MG63 (cell line): Measurements from ENCODE around the gene MAGIX. TPM values are rescaled to one million over a fixed set of nuclear protein-coding genes. Genes with fewer than 3 reads are reported as not detected.
"Not testable (repeated sequence)": the region's sequence is repeated elsewhere in the genome, so short reads cannot be mapped to it uniquely, and the experiment has no call there.

Source experiments
- DNase-seq: peaks from one replicate; pipeline ENCODE4 v3.0.0-alpha.2; 2020
- H3K27me3 ChIP-seq: fragments of 250-450 bp; sonication (Bioruptor Pico); 2 replicates; pipeline ENCODE4 v1.5.1; 2020; ENCODE audit warnings: mild to moderate bottlenecking, moderate library complexity
- H3K36me3 ChIP-seq: fragments of 250-450 bp; sonication (Bioruptor Pico); 2 replicates; pipeline ENCODE4 v1.5.1; 2020; ENCODE audit warnings: mild to moderate bottlenecking, moderate library complexity
- H3K4me3 ChIP-seq: fragments of 250-450 bp; sonication (Bioruptor Pico); 2 replicates; pipeline ENCODE4 v1.5.1; 2020; ENCODE audit warnings: mild to moderate bottlenecking, moderate library complexity
- H3K9me3 ChIP-seq: fragments of 250-450 bp; sonication (Bioruptor Pico); 2 replicates; pipeline ENCODE4 v1.5.1; 2020; ENCODE audit warnings: mild to moderate bottlenecking, moderate library complexity
- total RNA-seq: library from RNA; depleted of rRNA; stranded (reverse); fragments of >200 nt; shearing (Covaris generic); gene quantifications from 2 replicates; pipeline ENCODE4 v1.2.3, GENCODE V29; 2014; ENCODE audit warnings: low replicate concordance; rRNA removed

Gene MAGIX
- total RNA-seq: 1.1 and 3.2 TPM in 2 replicates

DNA sequence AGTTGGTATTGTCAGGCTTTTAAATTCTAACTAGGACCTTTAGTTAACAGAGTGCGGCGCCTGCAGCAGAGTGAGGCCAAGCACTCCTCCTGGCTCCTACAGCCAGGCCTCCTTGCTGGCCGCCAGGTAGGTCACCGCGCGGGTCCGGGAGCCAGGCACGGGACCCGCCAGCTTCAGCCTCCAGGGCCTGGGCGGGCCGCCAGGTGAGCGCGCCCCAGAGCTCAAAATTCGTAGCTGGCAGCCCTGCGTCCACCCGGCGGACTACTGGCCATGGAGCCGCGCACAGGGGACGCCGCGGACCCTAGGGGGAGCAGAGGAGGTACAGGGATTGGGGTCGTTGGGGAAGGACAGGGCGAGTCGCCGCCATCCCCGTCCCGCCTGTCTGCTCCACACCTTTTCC, at the start of gene MAGIX:
Gene MAGIX (plus strand): TSS at position 139 of the 400 bp plus-strand sequence. CDS start 132 bp downstream, at position 271.
- Histone ChIP-seq H3K9me3 (no peaks in the 10 kb centered on the region), H3K4me3 (peak within 1 kb of the TSS; percentile 30), H3K36me3 (no peaks in the 10 kb centered on the region), H3K27me3 (no peaks in the 10 kb centered on the region)
- no peak for DNase-seq

- no peak for DNase-seq
- H3K4me3 ChIP-seq: no peak overlapping the region
- no peaks in the 10 kb centered on the region for H3K27me3 ChIP-seq
- H3K36me3 ChIP-seq: no peaks in the 10 kb centered on the region; the same call in 1 of the 2 replicates
- no peaks in the 10 kb centered on the region for H3K9me3 ChIP-seq
Observed at GRCh38 chrX:49116076-49116475, 46.5 kb upstream of the MAGIX start.

DNA sequence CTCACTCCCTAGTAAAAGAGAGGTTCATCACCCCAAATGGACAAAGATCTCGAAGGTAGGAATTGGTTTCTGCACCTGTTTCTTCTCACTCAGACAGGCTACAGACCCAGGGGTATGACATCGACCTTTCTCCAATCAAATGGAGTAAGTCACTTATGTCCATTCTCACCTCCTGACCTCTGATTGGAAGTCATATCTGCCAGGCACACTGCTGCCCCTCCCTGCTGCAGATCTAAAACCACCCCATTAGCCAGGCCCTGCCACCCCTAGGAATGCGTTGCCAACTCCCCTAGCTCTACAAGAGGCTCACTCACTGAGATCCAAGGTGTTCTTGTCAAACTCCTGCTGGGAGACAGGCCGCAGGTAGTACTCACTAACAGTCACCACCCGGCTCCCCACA, 45.8 kb upstream of the MAGIX start:
- Histone ChIP-seq H3K4me3 (no peak overlapping the region), H3K9me3 (no peaks in the 10 kb centered on the region), H3K27me3 (no peaks in the 10 kb centered on the region), H3K36me3 (no peaks in the 10 kb centered on the region; the same call in 1 of the 2 replicates)
- DNase-seq: no peak

DNA sequence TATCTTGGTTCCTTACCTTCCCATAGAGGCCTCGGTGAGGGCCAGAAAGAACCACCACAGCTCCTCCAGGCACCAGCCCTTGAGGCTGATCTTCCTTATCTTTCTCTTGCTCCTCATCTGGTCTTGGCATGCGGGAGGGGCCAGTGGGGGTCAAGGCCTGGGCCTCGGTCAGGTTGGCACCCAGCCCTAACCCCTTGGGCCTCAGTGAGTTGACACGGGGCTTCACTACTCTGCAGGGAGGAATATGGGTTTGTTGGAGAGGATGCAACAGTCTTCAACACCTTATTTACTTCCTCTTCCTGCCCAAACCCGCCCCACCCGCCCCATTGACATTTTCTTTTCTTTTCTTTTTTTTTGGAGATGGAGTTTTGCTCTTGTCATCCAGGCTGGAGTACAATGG, 45.0 kb upstream of the MAGIX start:
- H3K4me3 ChIP-seq: no peak overlapping the region
- H3K9me3 ChIP-seq: no peaks in the 10 kb centered on the region
- H3K27me3 ChIP-seq: no peaks in the 10 kb centered on the region
- no peaks in the 10 kb centered on the region; the same call in 1 of the 2 replicates for H3K36me3 ChIP-seq
- no peak for DNase-seq

GRCh38 chrX:49120091-49120490, 42.5 kb upstream of the MAGIX start:
- H3K36me3 ChIP-seq: no peaks in the 10 kb centered on the region
- H3K4me3 ChIP-seq: no peak overlapping the region
- DNase-seq: no peak
- H3K9me3 ChIP-seq: no peaks in the 10 kb centered on the region
- H3K27me3 ChIP-seq: no peaks in the 10 kb centered on the region

DNA sequence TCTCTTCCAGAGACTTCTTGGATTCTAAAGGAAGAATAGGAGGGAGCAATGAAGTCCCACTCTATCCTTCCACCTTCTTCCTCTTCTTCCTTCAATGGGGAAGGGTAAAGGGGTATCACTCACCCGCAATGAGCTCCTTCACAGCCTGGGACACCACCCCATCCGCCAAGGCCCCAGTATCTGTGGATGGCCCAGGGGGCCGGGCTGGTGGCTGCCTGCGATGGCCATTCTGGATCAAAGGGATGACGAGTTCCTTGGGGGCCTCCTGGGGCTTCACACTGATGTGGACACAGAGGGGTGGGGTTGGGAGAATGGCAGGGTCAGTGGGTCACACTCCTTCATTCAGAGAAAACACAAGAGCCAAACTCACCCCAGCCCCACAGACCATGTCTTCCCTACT, 40.1 kb upstream of the MAGIX start:
- no peak for DNase-seq
- Histone ChIP-seq H3K4me3 (peak overlapping the region; percentile 89), H3K9me3 (no peaks in the 10 kb centered on the region), H3K36me3 (no peaks in the 10 kb centered on the region), H3K27me3 (no peaks in the 10 kb centered on the region)

DNA sequence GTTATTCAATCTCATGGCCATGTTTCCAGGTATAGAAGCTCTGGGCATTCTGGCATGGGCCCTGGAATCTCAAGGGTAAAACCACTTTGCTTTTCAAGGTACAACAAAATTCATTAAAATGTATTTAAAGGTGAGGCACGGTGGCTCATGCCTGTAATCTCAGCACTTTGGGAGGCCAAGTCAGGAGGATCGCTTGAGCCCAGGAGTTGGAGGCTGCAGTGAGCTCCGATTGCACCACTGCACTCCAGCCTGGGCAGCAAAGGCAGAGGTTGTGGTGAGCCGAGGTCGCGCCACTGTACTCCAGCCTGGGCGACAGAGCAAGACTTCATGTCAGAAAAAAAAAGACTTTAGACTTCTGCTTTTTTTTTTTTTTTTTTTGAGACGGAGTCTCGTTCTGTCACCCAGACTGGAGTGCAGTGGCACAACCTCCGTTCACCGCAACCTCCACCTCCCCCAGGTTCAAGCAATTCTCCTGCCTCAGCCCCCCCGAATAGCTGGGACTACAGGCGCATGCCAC, 34.8 kb upstream of the MAGIX start:
- not testable (repeated sequence) for H3K36me3 ChIP-seq, H3K27me3 ChIP-seq, H3K4me3 ChIP-seq, H3K9me3 ChIP-seq, DNase-seq

- Histone ChIP-seq H3K36me3 (no peaks in the 10 kb centered on the region), H3K4me3 (no peak overlapping the region), H3K27me3 (no peaks in the 10 kb centered on the region), H3K9me3 (no peaks in the 10 kb centered on the region)
- DNase-seq: no peak
Observed at GRCh38 chrX:49129427-49129826, 33.1 kb upstream of the MAGIX start.

DNA sequence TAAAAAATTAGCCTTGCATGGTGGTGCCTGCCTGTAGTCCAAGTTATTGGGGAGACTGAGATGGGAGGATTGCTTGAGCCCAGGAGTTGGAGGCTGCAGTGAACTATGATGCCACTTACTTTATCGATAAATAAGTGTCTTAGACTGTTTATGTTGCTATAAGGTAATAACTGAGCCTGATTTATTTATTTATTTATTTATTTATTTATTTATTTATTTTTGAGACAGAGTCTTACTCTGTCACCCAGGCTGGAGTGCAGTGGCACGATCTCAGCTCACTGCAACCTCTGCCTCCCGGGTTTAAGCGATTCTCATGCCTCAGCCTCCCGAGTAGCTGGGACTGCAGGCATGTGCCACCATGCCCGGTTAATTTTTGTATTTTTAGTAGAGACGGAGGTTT, 30.3 kb upstream of the MAGIX start:
- H3K9me3 ChIP-seq, H3K4me3 ChIP-seq, DNase-seq, H3K36me3 ChIP-seq, H3K27me3 ChIP-seq: not testable (repeated sequence)

- DNase-seq: no peak
- no peaks in the 10 kb centered on the region for H3K36me3 ChIP-seq
- H3K27me3 ChIP-seq: no peaks in the 10 kb centered on the region
- H3K9me3 ChIP-seq: no peaks in the 10 kb centered on the region
- H3K4me3 ChIP-seq: no peak overlapping the region
Observed at GRCh38 chrX:49133759-49134158, 28.8 kb upstream of the MAGIX start.

DNA sequence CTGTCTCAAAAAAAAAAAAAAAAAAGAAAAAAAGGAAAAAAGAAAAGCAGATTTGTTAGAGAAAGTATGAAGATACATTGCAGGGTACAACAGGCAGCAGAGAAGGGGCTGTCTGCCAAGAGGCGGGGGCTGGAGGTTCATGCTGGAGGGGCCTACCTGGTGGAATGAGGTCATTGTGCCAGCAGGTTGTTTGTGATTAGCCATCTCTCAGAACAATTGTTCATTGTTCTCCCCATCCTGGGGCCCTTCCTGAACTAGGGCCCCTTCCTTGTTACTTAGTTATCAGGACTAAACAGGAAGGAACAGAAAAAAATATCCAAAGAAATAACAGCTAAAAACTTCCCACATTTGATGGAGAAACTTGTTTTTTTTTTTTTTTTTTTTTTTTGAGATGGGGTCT, 25.1 kb upstream of the MAGIX start:
- Histone ChIP-seq H3K27me3 (no peaks in the 10 kb centered on the region), H3K4me3 (no peak overlapping the region), H3K36me3 (no peaks in the 10 kb centered on the region), H3K9me3 (no peaks in the 10 kb centered on the region)
- no peak for DNase-seq

GRCh38 chrX:49139713-49140112, 22.8 kb upstream of the MAGIX start:
- no peaks in the 10 kb centered on the region for H3K27me3 ChIP-seq
- no peak for DNase-seq
- no peaks in the 10 kb centered on the region for H3K9me3 ChIP-seq
- H3K36me3 ChIP-seq: no peaks in the 10 kb centered on the region
- no peak overlapping the region for H3K4me3 ChIP-seq

DNA sequence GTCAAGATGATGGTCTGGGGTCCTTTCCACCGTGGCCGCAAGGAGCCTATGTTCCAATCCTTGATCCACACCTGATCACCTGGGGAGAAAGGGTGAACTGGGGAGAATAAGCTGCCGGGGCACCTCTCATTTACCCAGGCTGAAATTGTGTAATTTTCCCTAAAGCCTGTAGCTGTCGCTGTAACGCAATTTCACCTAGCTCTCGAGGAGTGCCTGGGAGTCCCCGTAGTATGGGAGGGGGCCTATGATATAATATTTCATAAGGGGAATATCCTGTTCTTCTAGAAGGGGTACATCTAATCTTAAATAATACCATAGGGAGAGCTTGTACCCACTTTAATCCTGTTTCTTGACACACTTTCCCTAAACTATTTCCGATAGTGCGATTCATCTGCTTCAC, 20.3 kb upstream of the MAGIX start:
- not testable (repeated sequence) for H3K4me3 ChIP-seq, H3K9me3 ChIP-seq, H3K27me3 ChIP-seq, H3K36me3 ChIP-seq, DNase-seq

DNA sequence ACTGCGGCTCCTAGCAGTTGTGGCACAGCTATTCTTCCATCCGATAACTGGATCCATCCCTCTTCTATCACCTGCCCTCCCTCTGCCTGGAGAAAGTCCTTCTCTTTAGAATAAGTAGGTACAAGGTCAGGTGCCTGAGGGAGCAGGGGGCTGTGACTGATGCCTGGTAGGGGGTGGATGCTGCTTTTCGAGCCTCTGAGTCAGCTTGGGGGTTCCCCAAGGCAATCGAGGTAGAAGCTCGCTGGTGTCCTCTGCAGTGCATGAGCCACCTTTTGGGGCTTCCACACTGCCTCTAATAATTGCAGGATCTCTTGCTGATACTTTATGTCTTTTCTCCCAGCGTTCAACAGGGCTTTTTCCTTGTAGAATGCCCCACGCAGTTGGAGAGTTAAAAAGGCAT, 19.4 kb upstream of the MAGIX start:
- not testable (repeated sequence) for H3K36me3 ChIP-seq, H3K27me3 ChIP-seq, DNase-seq, H3K9me3 ChIP-seq, H3K4me3 ChIP-seq

DNA sequence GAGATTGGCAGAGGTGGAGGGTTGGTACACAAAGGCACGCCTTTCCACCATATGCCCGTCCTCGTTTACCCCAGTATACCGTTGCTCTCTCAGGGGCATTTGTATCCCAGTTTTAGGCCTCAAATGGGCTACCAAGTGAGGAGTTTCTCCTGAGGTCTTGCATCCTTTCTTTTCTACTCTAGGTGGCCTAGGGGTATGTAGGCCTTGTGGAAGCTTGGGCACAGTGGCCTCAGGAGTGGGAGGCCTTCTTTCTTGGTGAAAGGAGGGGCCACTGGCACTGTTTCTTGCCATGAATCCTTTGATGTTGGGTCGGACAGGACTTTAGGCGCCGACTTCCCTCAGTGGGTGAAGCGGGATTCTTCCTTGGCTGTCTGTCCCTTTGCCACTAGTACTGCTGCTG, 15.3 kb upstream of the MAGIX start:
- no peaks in the 10 kb centered on the region for H3K9me3 ChIP-seq
- no peak overlapping the region for H3K4me3 ChIP-seq
- DNase-seq: no peak
- H3K36me3 ChIP-seq: no peaks in the 10 kb centered on the region
- H3K27me3 ChIP-seq: no peaks in the 10 kb centered on the region

DNA sequence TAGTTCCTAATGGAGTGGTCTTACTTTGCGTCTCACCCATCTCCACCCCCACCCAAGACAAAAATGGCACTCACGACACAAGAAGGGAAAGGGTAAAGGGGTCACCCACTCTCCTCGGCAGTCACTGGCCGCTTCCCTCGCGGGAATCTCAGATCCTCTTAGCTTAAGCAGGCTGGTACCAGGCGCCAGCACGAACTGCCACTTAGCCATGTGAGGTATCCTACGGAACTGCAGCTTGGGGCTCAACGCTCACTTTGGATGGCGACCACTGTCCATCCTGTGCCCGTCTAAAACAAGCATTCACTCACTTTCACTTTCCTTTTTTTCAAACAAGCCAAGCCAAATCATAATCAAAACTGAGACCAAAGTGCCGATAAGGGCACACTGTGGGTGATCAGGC, 14.6 kb upstream of the MAGIX start:
- H3K36me3 ChIP-seq: no peaks in the 10 kb centered on the region
- no peaks in the 10 kb centered on the region for H3K9me3 ChIP-seq
- no peak overlapping the region for H3K4me3 ChIP-seq
- no peaks in the 10 kb centered on the region for H3K27me3 ChIP-seq
- DNase-seq: no peak

DNA sequence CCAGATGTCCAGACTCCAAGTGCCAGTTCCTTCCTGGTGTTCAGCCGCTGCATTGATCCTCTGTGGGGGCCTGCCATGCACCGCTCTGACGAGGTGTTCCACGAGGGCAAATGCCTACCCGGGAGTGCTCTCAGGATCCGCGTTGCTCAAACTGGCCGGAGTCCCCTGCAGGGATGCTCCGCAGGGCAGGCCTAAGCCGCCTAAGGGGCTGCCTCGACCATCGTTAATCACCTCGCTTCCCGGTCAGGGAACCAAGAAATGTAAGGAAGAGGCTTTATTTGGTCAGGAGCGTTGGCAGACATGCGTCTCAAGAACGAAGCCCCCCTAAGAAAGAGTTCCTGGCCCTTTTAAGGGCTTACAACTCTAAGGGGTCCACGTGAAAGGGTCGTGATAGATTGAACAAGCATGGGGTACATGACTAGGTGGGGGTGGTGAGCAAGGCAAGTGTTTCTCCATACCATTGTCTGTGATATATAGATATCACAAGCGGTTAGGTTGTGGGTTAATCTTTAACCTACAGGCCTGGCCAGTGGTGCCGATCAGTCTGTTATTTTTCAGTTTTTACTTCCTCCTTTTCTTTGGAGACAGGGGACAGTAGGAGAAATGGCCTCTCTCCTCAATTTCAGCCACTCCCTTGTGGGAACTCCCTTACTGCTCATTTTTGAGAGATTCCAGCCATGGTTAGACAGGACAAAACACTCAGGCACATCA, 14.0 kb upstream of the MAGIX start:
- not testable (repeated sequence) for DNase-seq, H3K27me3 ChIP-seq, H3K36me3 ChIP-seq, H3K9me3 ChIP-seq, H3K4me3 ChIP-seq

- not testable (repeated sequence) for DNase-seq, H3K4me3 ChIP-seq, H3K27me3 ChIP-seq, H3K36me3 ChIP-seq, H3K9me3 ChIP-seq
Observed at GRCh38 chrX:49149291-49149690, 13.3 kb upstream of the MAGIX start.
